Muscle of back (tissue), 11 donors: ENCODE measurements around the gene PLEKHG4B. TPM values are rescaled to one million over a fixed set of nuclear protein-coding genes. Genes with fewer than 3 reads are reported as not detected.

Source experiments
- DNase-seq, 3 donors: peaks; one replicate each; pipeline versions ENCODE4 v3.0.0 to v3.0.0-alpha.2; 2013
- polyA plus RNA-seq, 10 donors: library from polyadenylated mRNA; unstranded; fragments of 120-200 nt; gene quantifications; one replicate each; pipeline ENCODE4 v1.2.1, GENCODE V29; 2013; ENCODE audit not compliant: insufficient read length in 10 of 10

PLEKHG4B gene
- polyA plus RNA-seq, 10 donors = 0.42 to 3.1 (median 0.77) TPM

DNA sequence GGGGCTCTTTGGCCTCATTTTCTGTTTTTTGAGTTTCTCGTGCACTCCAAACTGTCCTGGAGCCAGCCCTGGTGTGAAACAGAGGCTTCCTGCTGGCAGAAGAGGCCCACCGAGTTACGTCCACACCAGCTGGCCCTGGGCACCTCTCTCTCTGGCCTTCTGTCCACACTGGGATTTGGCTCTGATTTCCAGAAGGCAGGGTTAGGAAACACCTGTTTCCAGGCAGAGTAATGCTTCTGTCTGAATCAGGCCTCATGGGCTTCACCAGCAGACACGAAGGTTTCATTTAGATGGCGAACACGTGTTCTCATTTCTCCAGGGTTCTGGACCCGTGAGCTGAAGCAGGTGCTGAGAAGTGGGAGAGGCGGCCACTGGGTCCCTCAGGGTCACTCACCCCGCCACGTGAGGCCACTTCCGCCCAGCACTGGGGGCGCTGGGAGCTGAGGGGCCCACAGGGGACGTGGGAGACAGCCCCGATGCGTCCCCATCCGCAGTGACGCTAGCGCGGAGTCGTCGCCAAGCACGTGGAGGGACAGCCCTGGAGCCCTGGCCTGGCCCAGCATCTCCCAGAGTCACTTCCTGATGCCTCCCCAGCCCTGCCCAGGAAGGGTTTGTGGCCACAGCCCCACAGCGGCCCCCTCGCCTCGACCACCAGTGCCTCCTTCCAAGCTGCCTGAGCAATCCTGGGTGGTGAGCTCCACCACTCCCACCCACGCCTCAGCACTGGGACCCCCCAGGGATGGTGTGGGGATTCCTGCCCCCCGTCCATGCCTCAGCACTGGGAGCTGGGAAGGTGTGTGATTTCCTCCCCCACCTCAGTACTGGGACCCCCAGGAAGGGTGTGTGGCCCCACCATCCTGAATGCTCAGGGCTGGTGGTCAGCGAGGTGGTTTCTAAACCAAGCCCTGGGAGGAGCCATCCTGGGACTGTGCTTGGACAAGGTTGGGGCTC lies 94.4 kb downstream of the PLEKHG4B start:
- peak in 1 of 3 donors; percentile 17 for DNase-seq

- DNase-seq = no peak
Observed at GRCh38 chr5:187042-187431, 95.1 kb downstream of the PLEKHG4B start.

- no peak for DNase-seq
Observed at GRCh38 chr5:187617-188451, 95.9 kb downstream of the PLEKHG4B start.

- DNase-seq = peak; percentile 84 to 92 (median 91)
Observed at GRCh38 chr5:188488-189481, 96.8 kb downstream of the PLEKHG4B start.

- no peak for DNase-seq
Observed at GRCh38 chr5:189486-189885, 97.5 kb downstream of the PLEKHG4B start.

- no peak for DNase-seq
Observed at GRCh38 chr5:189976-190365, 98.0 kb downstream of the PLEKHG4B start.

DNA sequence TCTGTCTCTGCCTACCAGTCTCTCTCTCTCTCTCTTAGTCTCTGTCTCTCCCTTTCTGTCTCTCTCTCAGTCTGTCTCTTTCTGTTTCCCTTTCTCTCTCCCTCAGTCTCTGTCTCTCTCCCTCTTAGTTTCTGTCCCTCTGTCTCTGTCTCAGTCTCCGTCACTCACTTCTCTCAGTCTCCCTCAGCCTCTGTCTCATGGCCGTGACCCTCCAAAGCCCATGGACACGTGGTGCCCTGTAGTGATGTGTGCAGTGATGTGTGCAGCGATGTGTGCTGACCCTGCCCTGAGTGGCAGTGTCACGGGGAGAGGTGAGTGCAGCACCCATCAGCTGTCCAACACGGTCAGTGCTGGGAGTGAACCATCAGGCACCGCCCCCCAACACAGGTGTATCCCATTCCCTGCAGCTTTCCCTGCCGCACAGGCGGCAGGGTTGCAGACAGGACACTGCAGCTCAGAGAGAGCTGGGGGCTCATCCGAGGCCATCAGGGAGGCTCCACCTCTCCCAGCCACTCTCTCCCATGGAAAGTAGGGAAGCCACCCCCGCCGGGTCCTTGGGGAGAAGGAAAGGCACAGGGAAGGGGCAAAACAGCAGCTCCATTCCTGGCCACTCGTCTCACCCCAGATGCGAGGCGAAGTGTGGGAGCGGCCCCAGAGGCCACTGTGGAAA lies 98.5 kb downstream of the PLEKHG4B start:
- peak in 1 of 3 donors; percentile 26 for DNase-seq

- DNase-seq = peak; percentile 64 to 74 (median 72)
Observed at GRCh38 chr5:191036-191948, 99.3 kb downstream of the PLEKHG4B start, which contains the start of gene LRRC14B. TSS of gene LRRC14B (plus strand) at chr5:191495. CDS start at chr5:191539, 44 bp downstream.

- DNase-seq = no peak
Observed at GRCh38 chr5:191949-192690, 100.2 kb downstream of the PLEKHG4B start.

- DNase-seq = no peak
Observed at GRCh38 chr5:192691-192969, 100.7 kb downstream of the PLEKHG4B start.

DNA sequence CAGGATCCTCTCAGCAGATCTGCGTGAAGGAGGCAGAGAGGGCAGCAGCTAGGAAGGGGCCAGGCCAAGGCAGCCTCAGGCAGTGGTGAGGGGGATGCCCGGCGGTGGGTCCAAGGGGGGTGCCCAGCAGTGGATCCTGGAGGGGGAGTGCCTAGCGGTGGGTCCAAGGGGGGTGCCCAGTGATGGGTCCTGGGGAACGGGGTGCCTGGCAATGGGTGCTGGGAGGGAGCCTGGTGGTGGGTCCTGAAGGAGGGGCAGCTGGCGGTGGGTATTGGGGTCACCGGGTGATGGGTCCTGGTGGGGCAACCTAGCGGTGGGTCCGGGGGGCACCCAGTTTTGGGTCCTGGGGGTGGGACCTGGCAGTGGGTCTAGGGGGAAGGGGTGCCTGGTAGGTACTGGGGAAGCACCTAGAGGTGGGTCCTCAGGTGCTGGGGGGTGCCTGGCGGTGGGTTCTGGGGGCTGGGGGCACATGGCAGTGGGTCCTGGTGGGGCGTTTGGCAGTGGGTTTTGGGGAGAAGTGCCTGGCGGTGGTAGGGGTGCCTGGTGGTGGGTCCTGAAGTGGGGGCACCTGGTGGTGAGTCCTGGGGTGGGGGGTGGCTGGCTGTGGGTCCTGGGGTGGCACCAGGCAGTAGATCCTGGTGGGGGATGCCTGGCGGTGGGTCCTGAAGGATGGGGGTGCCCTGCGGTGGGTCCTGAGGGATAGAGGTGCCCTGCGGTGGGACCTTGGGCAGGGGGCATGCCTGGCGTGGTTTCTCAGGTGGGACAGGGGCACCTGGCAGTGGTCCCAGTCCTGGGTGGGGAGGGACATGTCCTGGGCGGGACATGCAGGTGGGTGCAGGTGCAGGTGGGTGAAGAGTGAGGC lies 101.2 kb downstream of the PLEKHG4B start:
- no peak for DNase-seq

- no peak for DNase-seq
Observed at GRCh38 chr5:194102-194501, 102.1 kb downstream of the PLEKHG4B start.

GRCh38 chr5:194603-195209 lies 102.7 kb downstream of the PLEKHG4B start:
- no peak for DNase-seq

- DNase-seq = no peak
Observed at GRCh38 chr5:195401-196160, 103.6 kb downstream of the PLEKHG4B start.

GRCh38 chr5:196350-196749 lies 104.4 kb downstream of the PLEKHG4B start:
- no peak for DNase-seq

GRCh38 chr5:197031-197430 lies 105.1 kb downstream of the PLEKHG4B start:
- peak in 1 of 3 donors; percentile 24 for DNase-seq
